Measurements from ENCODE around the gene BCL11B.

Gene BCL11B

DNA sequence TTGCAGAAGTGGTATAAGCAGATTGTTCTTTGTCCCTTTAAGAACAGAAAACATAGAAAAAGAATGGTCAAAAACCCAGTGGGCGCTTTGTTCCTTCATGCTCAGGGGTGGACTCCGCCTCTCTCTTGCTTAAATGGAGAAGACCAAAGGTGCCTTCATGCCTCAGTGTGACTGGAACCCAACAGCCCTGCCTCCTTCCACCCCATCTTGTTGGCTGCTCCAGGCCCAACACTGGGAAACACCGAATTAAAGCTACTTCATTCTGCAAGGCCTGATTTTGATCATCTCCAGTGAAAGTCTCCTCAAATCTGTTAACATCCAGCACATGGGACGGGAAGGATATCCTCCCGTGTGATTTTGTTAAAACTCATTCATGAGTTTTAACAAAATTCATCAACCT lies 103.7 kb downstream of the BCL11B start:
- DNase-seq = no peak

- DNase-seq = no peak
These were observed 105.5 kb downstream of the BCL11B start for GRCh38 chr14:99166506-99166905.

- no peak for DNase-seq
These were observed 107.3 kb downstream of the BCL11B start for GRCh38 chr14:99164712-99165111.

DNA sequence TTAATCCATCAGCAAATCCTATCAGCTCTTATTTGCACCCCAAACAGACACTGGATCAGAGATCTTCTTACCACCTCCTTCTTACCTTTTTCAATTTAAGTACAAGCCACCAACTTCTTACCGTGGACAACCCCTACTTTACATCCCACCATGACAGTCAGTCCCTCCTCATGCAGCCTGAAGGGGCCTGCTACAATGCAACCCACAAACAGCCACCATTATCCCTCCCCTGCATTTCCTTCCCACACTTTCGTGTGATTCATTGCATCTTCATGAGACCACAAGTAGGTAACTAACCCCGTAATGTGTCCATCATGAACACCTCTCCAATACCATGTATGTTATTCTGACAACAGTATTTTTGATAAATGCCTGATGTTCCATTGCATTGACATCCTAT lies 108.6 kb downstream of the BCL11B start:
- no peak for DNase-seq

DNA sequence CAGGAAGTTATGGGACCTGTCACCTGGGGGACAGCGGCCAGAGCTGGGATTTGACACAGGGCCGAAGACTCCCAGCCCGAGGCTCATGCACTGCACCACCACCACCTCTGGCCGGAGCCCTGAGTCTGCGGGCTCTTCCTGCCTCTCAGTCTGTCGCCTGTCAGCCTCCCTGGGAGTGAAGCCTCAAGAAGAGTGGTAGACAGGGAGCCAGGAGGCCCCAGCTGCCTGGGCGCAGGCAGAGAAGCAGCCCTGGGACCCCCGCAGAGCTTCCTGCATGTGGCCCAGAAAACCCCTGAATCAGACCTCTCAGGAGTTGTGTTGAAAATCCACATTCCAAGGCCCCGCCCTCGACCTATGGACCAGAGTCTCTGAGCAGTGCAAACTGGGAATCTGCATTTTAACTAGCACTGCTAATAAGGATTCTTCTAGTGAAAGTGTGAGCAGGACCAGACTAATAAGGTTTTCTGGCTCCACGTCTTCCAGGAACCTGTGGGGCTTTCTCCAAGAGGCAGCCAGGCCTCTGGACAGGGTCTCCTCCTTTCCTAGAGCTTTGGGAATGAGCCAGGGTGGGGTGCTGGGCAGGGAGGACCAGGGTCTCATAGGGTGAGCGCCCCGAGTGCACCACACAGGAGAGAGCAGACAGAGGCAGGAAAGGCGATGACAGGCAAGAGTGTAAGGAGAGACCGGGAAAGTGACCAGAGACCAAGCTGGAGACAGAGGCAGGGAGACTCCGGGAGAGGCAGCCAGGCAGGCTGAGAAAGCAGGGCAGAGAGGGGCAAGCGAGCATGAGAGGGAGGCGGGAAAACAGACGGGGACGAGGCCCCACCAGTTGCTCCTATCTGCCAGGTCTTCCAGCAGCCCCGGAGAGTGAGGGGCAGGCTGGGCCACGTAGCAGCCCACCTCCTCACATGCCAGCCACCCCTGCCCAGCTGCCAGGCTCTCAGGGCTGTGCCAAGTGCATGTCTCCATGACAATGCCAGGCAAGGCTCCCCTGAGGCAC lies 112.4 kb downstream of the BCL11B start:
- DNase-seq = no peak

DNA sequence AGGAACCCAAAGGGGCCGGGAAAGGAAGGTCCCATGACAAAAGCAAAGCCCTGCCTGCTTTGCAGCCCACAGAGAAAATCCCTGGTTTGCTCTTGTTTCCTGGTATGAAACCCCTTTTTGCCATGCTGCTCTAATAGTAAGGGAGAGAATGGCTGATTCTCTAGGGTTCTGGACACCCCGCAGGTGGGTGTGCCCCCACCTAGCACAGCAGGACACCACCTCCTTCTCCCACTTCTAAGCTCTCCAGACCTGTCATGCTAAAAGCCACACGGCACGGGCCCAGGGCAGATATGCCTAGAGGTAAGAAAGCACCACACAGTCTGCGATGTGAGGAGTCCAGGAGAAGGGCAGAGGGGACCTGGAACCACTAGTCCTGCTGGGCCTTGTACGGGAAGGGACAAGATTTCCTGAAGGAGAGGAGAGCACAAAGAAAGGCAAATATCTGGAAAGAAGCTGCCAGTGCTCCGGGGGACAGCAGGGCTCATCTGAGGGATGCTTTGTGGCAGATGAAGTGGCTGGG lies 113.3 kb downstream of the BCL11B start:
- DNase-seq = no peak

DNA sequence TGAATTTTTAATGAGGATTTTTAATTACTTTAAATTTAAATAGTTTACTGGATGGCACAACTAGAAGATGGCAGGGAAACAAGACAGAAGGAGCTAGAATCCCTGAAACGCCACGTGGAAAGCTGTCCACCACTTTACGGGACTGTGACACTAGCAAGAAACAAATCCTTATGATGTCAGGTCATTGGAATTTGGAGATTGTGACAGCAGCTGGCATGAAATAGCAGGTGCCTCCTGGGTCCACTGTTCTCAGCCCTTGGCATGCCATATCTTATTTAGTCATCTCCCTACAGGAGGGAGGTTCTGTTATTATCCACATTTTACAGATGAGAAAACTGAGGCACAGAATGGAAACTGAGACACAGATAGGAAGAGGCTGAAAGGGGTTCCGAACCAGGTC lies 113.8 kb downstream of the BCL11B start:
- DNase-seq = no peak

- DNase-seq = no peak
These were observed 114.3 kb downstream of the BCL11B start for GRCh38 chr14:99157676-99158075.

- no peak for DNase-seq
These were observed 114.8 kb downstream of the BCL11B start for GRCh38 chr14:99157246-99157645.

- no peak for DNase-seq
These were observed 115.2 kb downstream of the BCL11B start for GRCh38 chr14:99156814-99157213.

DNA sequence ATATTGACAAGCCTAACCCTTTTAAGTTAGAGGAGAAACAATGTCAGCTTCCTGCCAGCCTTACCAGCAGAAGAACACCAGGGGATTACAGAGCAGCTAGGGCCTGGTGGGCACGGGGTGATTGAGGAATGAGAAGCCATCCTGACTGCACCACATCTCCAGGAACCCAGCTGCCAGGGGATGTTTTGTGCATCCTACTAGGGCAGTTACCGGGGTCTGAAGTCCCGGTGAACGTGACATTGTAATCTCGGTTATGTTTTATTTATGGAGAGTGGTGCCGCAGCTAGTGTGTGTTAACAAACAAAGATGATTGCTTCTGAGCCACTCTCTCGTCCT lies 115.9 kb downstream of the BCL11B start:
- DNase-seq = no peak

DNA sequence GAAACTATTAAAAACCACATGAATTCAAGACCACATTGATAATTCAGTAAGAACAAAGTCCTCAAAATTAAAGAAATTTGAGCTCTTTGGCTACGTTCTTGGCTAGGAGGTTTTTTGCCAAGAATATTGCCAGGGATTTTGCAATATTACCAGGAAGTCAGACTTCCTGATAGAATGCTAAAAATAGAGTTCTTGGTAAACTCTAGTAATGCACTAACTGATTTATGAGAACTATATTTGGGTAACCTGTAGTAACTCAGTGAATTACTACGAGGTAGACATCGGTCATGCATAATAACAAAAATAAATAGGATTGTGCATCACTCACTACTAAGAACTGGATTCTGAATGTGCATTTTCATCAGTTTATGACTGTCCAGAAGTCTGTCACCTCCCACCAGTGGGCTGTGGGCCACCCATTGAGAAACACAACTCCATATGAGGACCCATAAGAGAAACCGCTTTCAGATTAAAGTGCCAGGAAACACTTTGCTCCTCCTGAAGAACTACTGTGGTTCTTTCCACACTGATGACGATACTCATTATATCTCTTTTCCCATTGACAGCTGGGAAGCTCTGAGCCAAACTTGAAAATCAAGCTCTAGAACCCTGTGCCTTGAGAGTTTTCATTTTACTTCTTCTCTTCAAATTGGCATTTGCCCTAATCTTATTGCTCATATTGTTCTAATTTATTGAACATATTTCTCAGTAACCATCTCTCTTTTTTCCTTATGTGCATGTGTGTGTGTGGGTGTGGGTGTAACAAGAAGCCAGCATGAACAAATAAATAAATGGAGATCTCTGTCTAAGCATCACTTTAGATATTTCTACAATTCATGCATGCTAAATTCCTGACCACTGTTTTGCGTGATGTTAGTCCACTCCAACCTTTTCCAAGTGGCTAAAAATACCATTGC lies 116.6 kb downstream of the BCL11B start:
- no peak for DNase-seq

- no peak for DNase-seq
These were observed 121.8 kb downstream of the BCL11B start for GRCh38 chr14:99150236-99150635.

DNA sequence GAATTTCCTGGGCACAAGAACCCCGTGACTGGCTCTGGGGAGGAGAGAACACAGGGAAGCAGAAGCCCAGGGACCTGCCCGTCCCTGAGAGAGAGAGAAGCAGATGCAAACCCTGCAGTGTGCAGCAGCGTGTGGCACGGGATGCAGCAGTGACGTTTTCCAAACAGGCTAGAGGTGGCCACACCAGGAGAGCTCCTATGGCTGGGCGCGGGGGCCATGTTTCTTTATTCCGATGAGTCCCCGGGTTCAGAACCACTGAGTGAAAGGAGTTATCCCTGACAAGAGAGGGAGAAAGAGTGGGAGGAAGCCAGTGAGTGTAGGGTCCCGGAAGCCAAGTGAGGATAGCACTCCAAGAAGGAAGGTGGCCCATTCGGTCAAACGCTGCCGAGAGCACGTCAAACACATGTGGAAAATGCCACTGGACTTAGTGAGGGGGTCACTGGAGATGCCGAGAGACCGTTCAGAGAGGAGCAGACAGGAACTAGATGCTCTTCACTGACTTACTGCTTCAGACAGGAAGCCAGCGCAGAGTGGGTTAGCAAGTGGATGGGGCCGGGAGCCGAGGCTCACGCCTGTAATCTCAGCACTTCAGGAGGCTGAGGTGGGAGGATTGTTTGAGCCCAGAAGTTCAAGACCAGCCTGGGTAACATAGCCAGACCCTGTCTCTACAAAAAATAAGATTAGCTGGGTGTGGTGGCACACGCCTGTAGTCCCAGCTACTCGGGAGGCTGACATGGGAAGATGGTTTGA lies 123.0 kb downstream of the BCL11B start:
- DNase-seq = no peak

- DNase-seq = no peak
These were observed 123.9 kb downstream of the BCL11B start for GRCh38 chr14:99148131-99148530.

DNA sequence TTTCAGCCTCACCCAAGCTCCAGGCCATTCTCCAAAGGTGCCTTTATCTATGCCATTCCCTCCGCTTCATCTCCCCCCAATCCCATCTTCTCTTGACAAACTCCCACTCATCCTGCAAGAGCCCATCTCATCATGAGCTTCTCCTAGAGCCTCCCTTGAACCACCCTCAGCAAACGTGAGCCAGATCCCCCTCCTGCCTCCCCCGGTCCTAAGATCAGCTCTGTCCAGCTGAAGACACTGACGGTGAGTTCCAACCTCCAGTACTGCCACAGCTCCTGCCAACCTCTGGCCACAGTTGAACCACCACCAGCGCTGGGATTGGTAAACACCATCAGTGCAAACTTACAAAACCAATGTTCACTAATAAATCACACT lies 124.6 kb downstream of the BCL11B start:
- no peak for DNase-seq

DNA sequence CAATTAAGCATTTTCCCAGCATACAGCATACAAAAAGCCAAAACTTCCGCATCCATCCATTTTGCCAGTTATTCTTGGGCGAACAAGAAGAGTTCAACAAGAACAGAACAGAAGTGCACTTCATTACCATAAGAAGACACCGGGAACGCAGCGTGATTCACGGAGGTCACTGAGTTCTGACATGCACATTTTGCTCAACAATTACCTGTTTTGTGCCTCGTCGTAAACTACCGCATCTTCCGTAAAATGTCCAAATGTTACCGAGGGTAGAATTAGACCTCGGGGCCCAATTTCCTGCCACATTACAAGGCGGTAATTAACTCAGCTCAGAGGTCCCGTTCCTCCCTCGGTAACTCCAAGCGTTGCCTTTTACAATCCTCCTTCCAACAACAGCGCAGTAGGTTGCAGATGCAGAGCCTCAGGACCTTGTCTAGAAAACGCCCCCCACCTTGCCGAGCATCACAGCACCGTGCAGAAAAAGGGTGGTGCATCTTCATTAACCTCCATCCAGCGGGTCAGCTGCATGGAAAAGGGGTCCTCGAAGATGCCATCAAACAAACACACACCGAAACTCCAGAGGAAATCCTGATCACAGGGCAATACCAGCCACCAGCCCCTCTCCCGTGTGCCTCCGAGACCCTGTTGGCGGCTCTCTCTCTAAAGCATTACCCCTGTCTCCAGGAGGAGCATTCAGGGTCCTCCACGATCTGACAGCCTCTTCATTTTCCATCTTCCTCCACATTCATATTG lies 125.2 kb downstream of the BCL11B start:
- no peak for DNase-seq

- no peak for DNase-seq
These were observed 126.7 kb downstream of the BCL11B start for GRCh38 chr14:99145307-99145706.

GRCh38 chr14:99143793-99144192 lies 128.2 kb downstream of the BCL11B start:
- DNase-seq = no peak

GRCh38 chr14:99143126-99143525 lies 128.9 kb downstream of the BCL11B start:
- no peak for DNase-seq

DNA sequence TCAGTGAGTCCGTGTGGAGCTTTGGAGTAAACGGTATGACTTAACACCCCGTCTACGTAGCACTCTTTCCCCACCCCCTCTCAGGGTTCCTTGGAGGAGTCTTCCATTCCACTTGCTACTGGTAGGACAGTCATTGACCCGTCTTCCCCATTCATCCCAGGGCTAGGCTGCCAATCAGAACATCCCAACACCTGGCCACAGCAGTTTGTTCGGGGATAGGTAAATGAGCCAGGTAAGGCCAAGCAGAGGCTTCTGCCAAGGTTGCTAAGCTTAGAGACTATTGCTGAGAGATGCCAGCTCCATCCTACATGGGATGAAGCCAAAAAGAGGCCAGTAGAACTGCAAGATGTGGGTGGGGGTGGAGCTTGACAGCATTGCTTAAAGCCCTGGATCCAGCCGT lies 130.8 kb downstream of the BCL11B start:
- DNase-seq = no peak
